NT2/D1 (cell line): Measurements from ENCODE around the gene CPN2.

Source experiments
- SUZ12 ChIP-seq: IDR thresholded peaks from 2 replicates; pipeline ENCODE4 v1.6.1; 2011; ENCODE audit not compliant: insufficient read length, insufficient read depth; ENCODE audit errors: extremely low read depth
- YY1 ChIP-seq: IDR thresholded peaks from 2 replicates; pipeline ENCODE4 v1.6.1; 2011; ENCODE audit not compliant: insufficient read length, insufficient read depth
- ZNF274 ChIP-seq: IDR thresholded peaks from 2 replicates; pipeline ENCODE4 v1.6.1; 2011; ENCODE audit warnings: mild to moderate bottlenecking, low read depth, low read length

- no peak for TF ChIP-seq SUZ12
- TF ChIP-seq YY1: no peak
- TF ChIP-seq ZNF274: no peak
Measured at GRCh38 chr3:194329583-194329965, 21.6 kb downstream of the CPN2 start.
